SHP77 treated with DMSO at 0.1 percent for 48 hours (cell line): ENCODE data around the gene AGMO.

Experiments
- DNase-seq: peaks from one replicate; lab custom pipeline; 2025; lab: John Stamatoyannopoulos, UW

The AGMO gene

DNA sequence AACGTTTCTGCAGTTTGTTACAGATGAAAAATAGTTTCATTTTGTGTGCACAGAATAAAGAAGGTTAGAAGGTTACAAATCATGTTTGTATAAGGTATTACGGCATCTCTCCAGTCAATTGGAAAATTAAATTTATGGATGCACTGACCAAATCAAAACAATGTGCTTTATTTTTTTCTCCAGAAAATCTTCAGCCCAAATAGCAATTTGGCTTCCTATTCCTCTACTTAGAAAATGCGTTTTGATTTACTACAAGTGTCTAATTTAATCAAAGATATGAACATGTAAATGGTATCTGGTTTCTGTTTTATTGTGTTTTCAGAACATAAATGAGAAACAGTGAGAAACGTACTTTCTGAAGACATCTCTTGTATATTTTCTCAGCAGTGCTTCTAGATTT is 63.4 kb downstream of the AGMO start:
- no peak for DNase-seq

DNA sequence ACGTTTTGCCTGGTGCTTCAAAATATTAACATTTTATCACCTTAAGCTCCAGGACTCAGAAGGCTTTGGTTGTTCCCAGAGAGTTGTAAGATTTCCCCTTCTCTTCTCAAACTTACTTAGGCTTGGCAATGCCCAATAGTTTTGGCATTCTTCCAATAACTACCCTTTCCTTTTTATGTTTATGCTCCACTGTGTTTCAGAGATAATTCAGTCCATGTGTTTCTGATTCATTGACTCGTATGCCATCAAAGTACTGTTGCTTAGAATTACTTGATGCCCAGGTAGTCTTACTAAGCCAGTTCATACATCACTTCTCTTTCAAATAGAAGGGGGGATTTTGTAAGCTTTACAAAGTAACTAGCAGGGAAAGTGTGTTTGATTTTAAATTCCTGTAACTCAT is 66.6 kb downstream of the AGMO start:
- no peak for DNase-seq

DNA sequence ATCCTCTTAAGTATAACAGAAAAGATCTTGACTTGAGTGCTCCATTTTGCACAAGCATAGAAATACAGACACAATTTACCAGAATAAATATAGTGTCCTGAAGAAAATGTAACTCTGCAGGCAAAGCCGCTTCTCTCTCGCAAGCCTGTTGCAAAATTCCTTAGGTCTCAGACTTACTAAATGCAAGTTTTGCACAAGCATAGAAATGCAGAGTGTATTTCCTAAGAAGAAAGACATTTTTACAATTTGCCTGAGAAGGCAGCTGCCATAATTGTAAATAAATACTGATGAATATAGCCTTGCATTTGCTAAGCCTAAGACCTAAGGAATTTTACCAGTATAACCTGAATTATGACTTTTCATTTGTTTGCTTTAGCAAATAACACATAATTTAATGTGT is 67.1 kb downstream of the AGMO start:
- no peak for DNase-seq

DNA sequence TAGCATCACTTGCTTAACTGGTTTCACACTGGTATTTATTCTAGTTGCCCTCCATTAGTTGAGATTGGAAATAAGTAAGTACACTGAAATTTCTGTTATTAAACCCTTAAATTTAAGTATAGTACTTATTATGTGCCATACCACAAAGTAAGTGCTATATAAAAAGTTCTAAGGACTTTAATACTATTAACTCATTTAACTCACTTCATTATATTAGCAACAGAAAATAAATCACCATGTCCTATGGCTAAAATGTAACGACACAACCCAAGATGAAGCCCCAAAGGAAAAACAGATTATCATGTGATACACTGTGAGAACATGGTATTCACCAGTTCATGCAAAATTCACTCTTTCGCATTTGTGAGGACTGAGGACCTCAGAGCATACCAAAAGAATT is 70.5 kb downstream of the AGMO start:
- no peak for DNase-seq

GRCh38 chr7:15490291-15490690 is 71.5 kb downstream of the AGMO start:
- DNase-seq: no peak

GRCh38 chr7:15489861-15490260 is 72.0 kb downstream of the AGMO start:
- DNase-seq: no peak

- DNase-seq: peak; percentile 23
Measured at GRCh38 chr7:15489383-15489782, 72.4 kb downstream of the AGMO start.

- DNase-seq: no peak
Measured at GRCh38 chr7:15488401-15488800, 73.4 kb downstream of the AGMO start.

- DNase-seq: no peak
Measured at GRCh38 chr7:15487896-15488295, 73.9 kb downstream of the AGMO start.

- no peak for DNase-seq
Measured at GRCh38 chr7:15485998-15486397, 75.8 kb downstream of the AGMO start.

GRCh38 chr7:15485431-15485830 is 76.4 kb downstream of the AGMO start:
- no peak for DNase-seq

DNA sequence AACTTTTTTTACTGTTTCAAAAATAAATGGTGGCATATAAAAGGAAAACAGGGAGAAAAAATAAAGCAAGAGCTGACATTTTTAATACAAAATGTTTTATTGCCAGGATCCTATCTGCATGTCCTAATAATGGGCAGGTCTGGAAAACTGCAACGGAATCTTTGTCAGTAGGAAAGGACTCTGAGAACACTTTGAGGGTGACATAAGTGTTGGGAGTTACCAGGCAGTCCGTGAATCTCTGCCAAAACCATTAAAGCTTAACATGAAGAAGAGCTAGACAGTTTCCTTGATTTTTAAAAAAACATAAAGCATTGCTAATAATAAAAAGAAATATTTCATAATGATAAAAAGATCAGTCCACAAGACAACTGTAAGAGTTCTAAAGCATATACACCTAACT is 80.7 kb downstream of the AGMO start:
- DNase-seq: no peak

DNA sequence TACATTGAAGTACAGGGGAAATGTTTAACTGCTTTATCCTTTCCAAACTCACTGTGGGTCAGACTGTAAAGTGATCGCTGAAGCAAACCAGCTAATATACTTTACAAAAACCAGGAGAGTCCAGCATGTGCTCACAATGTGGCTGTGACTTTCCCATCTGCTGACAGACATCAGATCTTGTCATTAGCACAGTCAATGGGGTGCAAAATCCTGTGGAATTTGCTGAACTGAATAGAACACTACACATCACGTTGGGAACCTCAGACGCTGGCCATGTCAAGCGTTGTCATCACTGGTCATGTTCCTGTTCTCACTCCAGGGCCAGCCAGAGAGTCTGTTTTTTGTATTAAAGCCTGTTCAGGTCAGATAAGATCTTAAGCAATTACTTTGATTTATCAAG is 83.4 kb downstream of the AGMO start:
- DNase-seq: no peak

GRCh38 chr7:15476531-15476918 is 85.3 kb downstream of the AGMO start:
- DNase-seq: no peak

DNA sequence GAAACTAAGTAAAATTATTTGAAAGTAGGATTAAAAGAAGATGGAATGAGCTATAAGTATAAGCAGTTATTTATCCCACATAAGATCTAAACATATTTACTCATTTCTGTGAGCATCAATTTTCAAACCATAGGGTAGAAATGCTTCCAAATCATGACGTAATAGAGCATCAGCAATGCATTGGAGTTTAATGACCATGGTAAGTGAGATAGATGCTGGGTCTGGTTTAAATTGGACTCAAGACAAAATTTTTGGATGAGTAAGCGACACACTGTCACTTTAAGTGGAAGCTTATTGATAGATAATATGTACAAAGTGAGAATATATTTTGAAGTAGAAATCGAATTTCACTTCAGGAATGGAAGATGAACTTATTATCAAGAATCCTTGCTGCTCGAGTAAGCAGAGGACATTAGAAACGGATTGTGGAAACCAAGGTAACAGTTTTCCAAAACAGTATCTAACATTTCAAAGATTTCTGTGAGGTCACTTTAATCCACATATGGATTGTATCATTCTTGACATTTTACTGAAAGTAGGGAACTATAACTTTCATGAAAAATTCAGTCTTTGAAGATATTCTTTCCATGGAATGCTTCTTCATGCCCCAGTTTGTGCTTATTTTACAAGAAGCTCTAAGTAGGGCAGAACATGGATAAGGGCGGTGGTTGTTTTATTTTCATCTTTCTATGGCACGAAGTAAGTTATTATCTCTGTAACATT is 85.8 kb downstream of the AGMO start:
- DNase-seq: no peak

GRCh38 chr7:15471669-15471950 is 90.2 kb downstream of the AGMO start:
- DNase-seq: no peak

DNA sequence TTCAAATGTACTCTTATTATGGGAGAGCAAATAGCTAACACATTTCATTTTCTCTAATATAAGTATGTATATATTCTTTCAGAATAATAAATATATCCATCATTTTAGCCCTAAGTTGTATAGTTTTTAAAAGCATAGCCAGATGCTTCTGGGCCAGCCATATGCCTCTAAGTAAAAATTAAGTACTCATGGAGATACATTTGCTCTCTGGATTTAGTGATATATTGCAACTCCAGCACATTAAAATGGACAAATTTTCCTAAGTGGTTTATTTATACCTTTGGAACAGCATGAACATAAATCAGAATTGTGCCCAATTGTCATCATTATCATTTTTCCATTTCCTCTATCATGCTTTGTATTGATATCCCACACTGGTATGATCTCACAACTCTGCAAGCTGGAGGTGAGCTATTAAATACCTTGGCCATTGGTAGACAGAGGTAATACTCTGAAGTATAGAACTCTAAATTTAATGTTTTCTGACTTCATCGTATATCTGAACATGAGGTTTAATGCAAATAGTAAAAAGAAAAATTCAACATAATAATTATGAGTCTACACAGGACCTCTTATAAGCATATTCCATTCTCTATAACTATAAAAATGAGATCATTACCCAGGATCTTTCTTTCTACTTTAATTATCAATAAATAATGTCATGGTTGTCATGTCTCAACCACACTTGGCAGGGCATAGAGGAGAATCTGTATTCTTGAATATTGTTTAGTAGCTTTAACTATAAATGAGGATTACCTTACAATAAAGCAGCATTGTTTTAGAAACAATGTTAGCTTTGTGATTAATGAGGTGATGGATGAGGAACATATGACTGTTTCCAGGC is 90.8 kb downstream of the AGMO start:
- DNase-seq: no peak

DNA sequence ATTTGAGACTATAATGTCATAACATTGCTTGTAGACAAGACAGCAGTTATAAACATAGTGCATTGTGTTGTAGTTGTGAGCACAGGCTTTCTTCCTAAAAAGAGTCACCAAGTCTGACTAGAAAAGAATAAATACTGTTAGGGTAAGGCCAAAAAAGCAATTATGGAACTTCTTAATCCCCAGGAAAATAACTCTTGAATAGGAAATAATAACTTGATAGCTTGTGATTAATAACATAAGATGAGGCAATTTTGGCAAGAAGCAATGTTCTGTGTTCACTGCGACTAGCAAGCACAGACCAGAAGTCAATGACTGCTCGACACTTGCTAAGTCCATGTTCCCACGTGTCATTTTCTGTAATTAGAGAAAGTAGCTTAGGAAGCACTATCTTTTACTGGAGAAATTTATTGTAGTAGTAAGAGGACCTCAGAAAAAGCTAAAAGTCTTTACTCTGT is 97.1 kb downstream of the AGMO start:
- no peak for DNase-seq

GRCh38 chr7:15463801-15464666 is 97.8 kb downstream of the AGMO start:
- no peak for DNase-seq

GRCh38 chr7:15462721-15463389 is 99.0 kb downstream of the AGMO start:
- DNase-seq: no peak

- DNase-seq: no peak
Measured at GRCh38 chr7:15461576-15461975, 100.2 kb downstream of the AGMO start.

GRCh38 chr7:15459018-15459615 is 102.7 kb downstream of the AGMO start:
- DNase-seq: no peak
